B cell (primary cell): Measurements from ENCODE around the gene ARHGAP6. TPM values are rescaled to one million over a fixed set of nuclear protein-coding genes. Genes with fewer than 3 reads are reported as not detected.

Experiments used
- ATAC-seq: fragments of 200-7000 bp; cut with Tn5 transposase; one replicate; pipeline ENCODE4 v1.10.0; 2021; ENCODE audit warnings: low read depth, mild to moderate bottlenecking, moderate number of reproducible peaks, moderate library complexity
- CTCF ChIA-PET: fragments of 350-600 bp; sonication (Branson Sonifier 250); formaldehyde crosslinking; loops from one replicate; lab custom pipeline; 2021; ENCODE audit warnings: antibody characterized with exemption, inconsistent platforms; lab: Charles Lee
- POLR2A ChIA-PET: fragments of 350-600 bp; sonication (Branson Sonifier 250); formaldehyde crosslinking; loops from one replicate; lab custom pipeline; 2021; ENCODE audit warnings: antibody characterized with exemption; lab: Charles Lee
- DNase-seq: peaks from one replicate; pipeline ENCODE4 v3.0.0; 2013
- H2AFZ ChIP-seq: 2 replicates; pipeline ENCODE4 v1.6.1; 2012; ENCODE audit warnings: mild to moderate bottlenecking, low read depth, low read length; ENCODE audit not compliant: insufficient read depth, poor library complexity, severe bottlenecking
- H3K27ac ChIP-seq, 2 donors: 1 replicate in 1 of 2; 2 replicates in 1 of 2; pipeline ENCODE4 v1.5.1; 2012 to 2013; ENCODE audit warnings: low read length in 2 of 2, mild to moderate bottlenecking in 2 of 2, moderate library complexity in 1 of 2
- H3K27me3 ChIP-seq, 4 experiments: fragments of 200-600 bp in 1 of 4; sonication (generic) in 1 of 4; replicated peaks in 1 of 4; 1 replicate in 2 of 4; 2 replicates in 2 of 4; pipeline versions ENCODE4 v1.6.1 to v1.7.0; 2013 to 2016; ENCODE audit warnings: low read length in 3 of 4, mild to moderate bottlenecking in 2 of 4, mixed read lengths in 1 of 4, moderate library complexity in 1 of 4; ENCODE audit not compliant: insufficient read depth in 4 of 4, control insufficient read depth in 3 of 4; ENCODE audit errors: control extremely low read depth in 1 of 4
- H3K36me3 ChIP-seq, 2 experiments: replicated peaks in 1 of 2; 1 replicate in 1 of 2; 2 replicates in 1 of 2; pipeline versions ENCODE4 v1.6.1 to v1.7.1; 2013; ENCODE audit warnings: low read length in 1 of 2; ENCODE audit not compliant: insufficient read depth in 2 of 2, control insufficient read depth in 1 of 2; ENCODE audit errors: control extremely low read depth in 1 of 2, extremely low read depth in 1 of 2
- H3K4me1 ChIP-seq, 2 donors: fragments of 200-600 bp in 1 of 2; sonication (generic) in 1 of 2; 1 replicate in 1 of 2; 2 replicates in 1 of 2; pipeline versions ENCODE4 v1.5.1 to v1.6.1; 2013 to 2017; ENCODE audit warnings: low read length in 2 of 2; ENCODE audit not compliant: control insufficient read depth in 2 of 2, insufficient read depth in 2 of 2
- H3K4me2 ChIP-seq: replicated peaks from 2 replicates; pipeline ENCODE3; 2012; ENCODE audit warnings: mild to moderate bottlenecking, low read depth, low read length; ENCODE audit not compliant: poor library complexity, severe bottlenecking
- H3K4me3 ChIP-seq, 5 experiments: fragments of 200-600 bp in 1 of 5; sonication (generic) in 1 of 5; 1 replicate in 3 of 5; 2 replicates in 2 of 5; pipeline versions ENCODE4 v1.5.1 to v1.7.0; 2011 to 2016; ENCODE audit warnings: low read length in 4 of 5, mild to moderate bottlenecking in 4 of 5, low read depth in 2 of 5, control low read depth in 1 of 5, moderate library complexity in 1 of 5; ENCODE audit not compliant: insufficient read depth in 1 of 5; ENCODE audit errors: control extremely low read depth in 1 of 5, extremely low read depth in 1 of 5
- H3K79me2 ChIP-seq: fragments of 200-600 bp; sonication (generic); one replicate; pipeline ENCODE4 v1.6.0; 2016; ENCODE audit warnings: low read length; ENCODE audit not compliant: control insufficient read depth, insufficient read depth
- H3K9ac ChIP-seq: fragments of 200-600 bp; sonication (generic); 2 replicates; pipeline ENCODE4 v1.6.1; 2017; ENCODE audit warnings: mild to moderate bottlenecking, low read length, moderate library complexity
- H3K9me3 ChIP-seq, 3 donors: one replicate each; pipeline versions ENCODE4 v1.6.1 to v1.7.1; 2013; ENCODE audit warnings: low read length in 2 of 3; ENCODE audit not compliant: control insufficient read depth in 2 of 3, insufficient read depth in 1 of 3; ENCODE audit errors: control extremely low read depth in 1 of 3
- H4K20me1 ChIP-seq: 2 replicates; pipeline ENCODE4 v1.6.0; 2012; ENCODE audit warnings: mild to moderate bottlenecking, low read length; ENCODE audit not compliant: insufficient read depth, control insufficient read depth, poor library complexity, severe bottlenecking
- H3K27ac Mint-ChIP-seq: one replicate; pipeline ENCODE4 v1.8.0; 2021; ENCODE audit warnings: mixed read lengths
- H3K27me3 Mint-ChIP-seq: one replicate; pipeline ENCODE4 v1.8.0; 2021; ENCODE audit warnings: mixed read lengths
- H3K4me1 Mint-ChIP-seq: one replicate; pipeline ENCODE4 v1.8.0; 2021; ENCODE audit warnings: mixed read lengths
- H3K4me3 Mint-ChIP-seq: one replicate; pipeline ENCODE4 v1.8.0; 2021; ENCODE audit warnings: mixed read lengths
- H3K9me3 Mint-ChIP-seq: one replicate; pipeline ENCODE4 v1.8.0; 2022; ENCODE audit warnings: mixed read lengths; ENCODE audit not compliant: insufficient read depth
- CTCF ChIP-seq: fragments of 200-600 bp; IDR thresholded peaks from one replicate; pipeline ENCODE4 v1.8.0; 2022; ENCODE audit warnings: antibody characterized with exemption, mild to moderate bottlenecking
- EZH2 ChIP-seq: IDR thresholded peaks from 2 replicates; pipeline ENCODE4 v1.6.1; 2012; ENCODE audit warnings: borderline replicate concordance, low read depth, mild to moderate bottlenecking, moderate library complexity, low read length; ENCODE audit not compliant: insufficient read depth, poor library complexity, severe bottlenecking
- WGBS: methylation state at CpG from one replicate; pipeline ENCODE4 v1.1.5; 2013; ENCODE audit warnings: missing lambda C conversion rate; ENCODE audit not compliant: insufficient coverage; 5-methylcytosine and 5-hydroxymethylcytosine counted together
- intact Hi-C: fragments of 100-400 bp; cut with micrococcal nuclease; formaldehyde crosslinking; loops from one replicate; pipeline ENCODE4 v1.10.0; 2022
- polyA plus RNA-seq: library from polyadenylated mRNA; depleted of rRNA; stranded (reverse); fragments of >200 nt; gene quantifications from 2 replicates; pipeline ENCODE4 v1.2.3, GENCODE V29; 2012
- total RNA-seq, 2 donors: library from RNA; stranded (reverse); fragments of 120-200 nt in 1 of 2; gene quantifications; 1 replicate in 1 of 2; 2 replicates in 1 of 2; pipeline versions ENCODE4 v1.2.3 to v1.2.4, GENCODE V29; 2013 to 2022

ARHGAP6 gene
- total and polyA plus RNA-seq, 2 donors (not counting 1 experiment from before 2014, with no cell fraction given) = 1.6 to 2.6 TPM

- DNase-seq (no peak), ATAC-seq (no peak)
- H3K27ac Mint-ChIP-seq = no peak overlapping the region
- ChIA-PET POLR2A (no interaction called here), CTCF (interaction anchor here (0.7 kb wide), 1 partner anchor 1440 kb away, joined by 3 read pairs; no protein-coding TSS in a partner anchor)
- peaks cover 3% of the 10 kb centered on the region for H3K27me3 Mint-ChIP-seq
- H3K27me3 ChIP-seq = peaks cover 0 to 9% (median 0%) of the 10 kb centered on the region in 4 experiments
- intact Hi-C loops = no loop called here
- H2AFZ ChIP-seq = no peak overlapping the region
- H3K4me1 ChIP-seq = no peaks in the 10 kb centered on the region
- H3K4me2 ChIP-seq = no peak overlapping the region
- H3K36me3 ChIP-seq = no peaks in the 10 kb centered on the region
- H3K9me3 ChIP-seq = no peaks in the 10 kb centered on the region
- H3K27ac ChIP-seq = no peak overlapping the region
- no peak for TF ChIP-seq EZH2
- no peak overlapping the region for H3K4me3 ChIP-seq
- no peak overlapping the region for H3K9ac ChIP-seq
- H3K4me1 Mint-ChIP-seq = no peaks in the 10 kb centered on the region
- no peaks in the 10 kb centered on the region for H4K20me1 ChIP-seq
- no peak overlapping the region for H3K4me3 Mint-ChIP-seq
- H3K79me2 ChIP-seq = no peaks in the 10 kb centered on the region
- H3K9me3 Mint-ChIP-seq = no peaks in the 10 kb centered on the region
- WGBS = no CpG with 5 or more reads among the region's 1 CpG
Observed at GRCh38 chrX:11541510-11541909, 124.2 kb downstream of the ARHGAP6 start.

GRCh38 chrX:11540532-11541377 lies 125.0 kb downstream of the ARHGAP6 start:
- H3K27ac Mint-ChIP-seq = no peak overlapping the region
- Histone ChIP-seq H3K27me3 (peaks cover 0 to 9% (median 0%) of the 10 kb centered on the region in 4 experiments), H3K9ac (no peak overlapping the region), H3K4me3 (no peak overlapping the region), H2AFZ (no peak overlapping the region), H3K79me2 (no peaks in the 10 kb centered on the region), H3K9me3 (no peaks in the 10 kb centered on the region), H4K20me1 (no peaks in the 10 kb centered on the region), H3K4me1 (no peaks in the 10 kb centered on the region), H3K4me2 (no peak overlapping the region), H3K36me3 (no peaks in the 10 kb centered on the region), H3K27ac (no peak overlapping the region)
- ChIA-PET CTCF (interaction anchor here (1.6 kb wide), 1 partner anchor 10 kb away, joined by 5 read pairs; no protein-coding TSS in a partner anchor), POLR2A (no interaction called here)
- H3K4me3 Mint-ChIP-seq = no peak overlapping the region
- DNase-seq (no peak), ATAC-seq (no peak)
- WGBS = no CpG with 5 or more reads among the region's 4 CpGs
- TF ChIP-seq EZH2 (no peak), CTCF (no peak)
- H3K9me3 Mint-ChIP-seq = no peaks in the 10 kb centered on the region
- peaks cover 3% of the 10 kb centered on the region for H3K27me3 Mint-ChIP-seq
- no peaks in the 10 kb centered on the region for H3K4me1 Mint-ChIP-seq
- intact Hi-C loops = no loop called here
